GDM1 (cell line): ENCODE results near the gene ZSCAN2.
"Not testable (repeated sequence)": the region's sequence is repeated elsewhere in the genome, so short reads cannot be mapped to it uniquely, and the experiment has no call there.

ENCODE experiments used
- DNase-seq: peaks from one replicate; lab custom pipeline; 2025; lab: John Stamatoyannopoulos, UW

Gene ZSCAN2

GRCh38 chr15:84600687-84601554, at the start of gene ZSCAN2:
Gene ZSCAN2, plus strand, starts transcription at chr15:84601009. Its CDS starts 2,919 bp downstream, at chr15:84603928.
- peak; percentile 88 for DNase-seq

GRCh38 chr15:84551624-84552023, 49.2 kb upstream of the ZSCAN2 start:
- DNase-seq, result not testable (repeated sequence)

- no peak for DNase-seq
Observed at GRCh38 chr15:84552896-84553295, 47.9 kb upstream of the ZSCAN2 start.

DNA sequence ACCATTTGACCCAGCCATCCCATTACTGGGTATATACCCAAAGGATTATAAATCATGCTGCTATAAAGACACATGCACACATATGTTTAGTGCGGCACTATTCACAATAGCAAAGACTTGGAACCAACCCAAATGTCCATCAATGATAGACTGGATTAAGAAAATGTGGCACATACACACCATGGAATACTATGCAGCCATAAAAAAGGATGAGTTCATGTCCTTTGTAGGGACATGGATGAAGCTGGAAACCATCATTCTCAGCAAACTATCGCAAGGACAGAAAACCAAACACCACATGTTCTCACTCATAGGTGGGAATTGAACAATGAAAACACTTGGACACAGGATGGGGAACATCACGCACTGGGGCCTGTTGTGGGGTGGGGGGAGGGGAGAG, 44.1 kb upstream of the ZSCAN2 start:
- DNase-seq, result not testable (repeated sequence)

GRCh38 chr15:84568021-84568420, 32.8 kb upstream of the ZSCAN2 start:
- DNase-seq, result not testable (repeated sequence)

GRCh38 chr15:84570164-84570735, 30.6 kb upstream of the ZSCAN2 start:
- DNase-seq, result peak; percentile 6

DNA sequence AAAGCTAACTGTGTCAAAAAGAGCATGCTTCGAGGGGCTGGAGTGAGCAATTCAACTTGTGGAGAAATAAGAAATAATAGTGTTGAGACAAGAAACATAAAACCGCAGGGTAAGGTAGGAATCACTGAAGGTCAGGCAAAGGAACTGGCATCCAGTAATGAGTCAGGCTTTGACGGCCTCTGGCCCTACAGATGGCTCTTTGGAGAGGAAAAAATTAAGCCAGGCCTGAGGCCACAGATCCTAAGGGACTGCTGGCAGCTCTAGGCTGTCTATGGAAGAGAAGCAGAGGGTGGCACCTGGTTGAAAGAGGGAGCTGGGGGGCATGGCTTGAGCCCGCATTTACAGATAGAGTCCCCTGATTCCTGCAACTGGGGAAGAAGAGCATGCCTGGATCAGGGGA, 28.6 kb upstream of the ZSCAN2 start:
- no peak for DNase-seq

DNA sequence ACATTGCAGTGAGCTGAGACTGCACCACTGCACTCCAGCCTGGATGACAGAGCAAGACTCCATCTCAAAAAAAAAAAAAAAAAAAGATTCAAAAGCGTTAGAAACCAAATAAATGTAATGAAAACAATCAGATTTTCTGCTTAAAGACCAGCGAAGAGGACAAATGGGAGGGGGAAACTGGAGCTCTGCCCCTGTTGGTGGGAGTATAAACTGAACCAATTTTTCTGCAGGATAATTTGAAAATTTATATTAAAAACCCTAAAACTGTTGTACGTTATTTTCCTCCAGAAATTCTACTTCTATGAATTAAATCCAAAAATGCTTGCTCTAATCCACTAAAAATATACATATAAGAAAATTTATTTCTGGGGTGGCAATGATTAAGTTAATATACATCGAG, 25.3 kb upstream of the ZSCAN2 start:
- no peak for DNase-seq

GRCh38 chr15:84577891-84578290, 22.9 kb upstream of the ZSCAN2 start:
- not testable (repeated sequence) for DNase-seq

- DNase-seq, result not testable (repeated sequence)
Observed at GRCh38 chr15:84579261-84579721, 21.5 kb upstream of the ZSCAN2 start.

GRCh38 chr15:84581676-84582428, 19.0 kb upstream of the ZSCAN2 start:
- DNase-seq, result not testable (repeated sequence)

DNA sequence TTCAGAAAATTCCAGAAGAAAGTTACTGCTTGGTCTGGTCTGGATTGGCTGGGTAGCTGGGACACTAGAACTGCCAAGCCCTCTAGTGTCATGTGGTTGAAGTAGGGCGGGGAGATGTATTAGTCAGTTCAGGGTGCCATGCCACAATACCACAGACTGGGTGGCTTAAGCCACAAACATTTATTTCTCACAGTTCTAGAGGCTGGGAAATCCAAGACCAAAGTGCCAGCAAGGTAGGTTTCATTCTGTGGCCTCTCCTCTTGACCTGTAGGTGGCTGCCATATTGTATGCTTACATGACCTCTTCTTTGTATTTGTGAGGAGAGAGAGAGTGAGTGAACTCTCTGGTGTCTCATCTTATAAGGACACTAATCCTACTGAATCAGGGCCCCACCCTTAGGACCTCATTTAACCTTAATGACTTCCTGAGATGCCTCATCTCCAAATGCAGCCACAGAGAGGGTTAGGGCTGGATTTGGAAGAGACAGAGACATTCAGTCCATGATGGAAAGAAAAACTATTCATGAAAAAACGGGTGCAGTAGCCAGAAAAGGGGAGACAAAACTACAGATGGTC, 18.1 kb upstream of the ZSCAN2 start:
- no peak for DNase-seq

- DNase-seq, result not testable (repeated sequence)
Observed at GRCh38 chr15:84583921-84584320, 16.9 kb upstream of the ZSCAN2 start.

DNA sequence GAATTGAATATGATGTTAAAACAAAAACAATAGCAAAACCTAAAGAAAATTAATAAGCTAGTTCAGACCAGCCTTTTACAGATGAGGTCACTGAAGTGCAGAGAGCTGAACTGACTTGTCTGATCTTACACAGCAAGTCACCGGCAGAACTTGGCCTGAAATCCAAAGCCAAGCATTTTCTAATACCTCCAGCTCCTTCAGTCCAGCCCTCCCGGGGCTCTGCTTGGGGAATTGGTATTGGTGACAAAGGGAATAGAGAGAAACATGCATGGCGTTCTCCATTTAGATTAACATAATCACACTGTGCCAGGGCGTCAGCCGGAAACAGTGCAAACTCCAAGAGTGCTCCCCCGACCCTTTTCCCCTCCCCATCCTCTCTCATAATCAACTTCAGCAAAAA, 14.1 kb upstream of the ZSCAN2 start:
- DNase-seq, result no peak

GRCh38 chr15:84588053-84588874, 12.5 kb upstream of the ZSCAN2 start:
- DNase-seq, result peak; percentile 76

GRCh38 chr15:84590406-84590805, 10.4 kb upstream of the ZSCAN2 start:
- no peak for DNase-seq

DNA sequence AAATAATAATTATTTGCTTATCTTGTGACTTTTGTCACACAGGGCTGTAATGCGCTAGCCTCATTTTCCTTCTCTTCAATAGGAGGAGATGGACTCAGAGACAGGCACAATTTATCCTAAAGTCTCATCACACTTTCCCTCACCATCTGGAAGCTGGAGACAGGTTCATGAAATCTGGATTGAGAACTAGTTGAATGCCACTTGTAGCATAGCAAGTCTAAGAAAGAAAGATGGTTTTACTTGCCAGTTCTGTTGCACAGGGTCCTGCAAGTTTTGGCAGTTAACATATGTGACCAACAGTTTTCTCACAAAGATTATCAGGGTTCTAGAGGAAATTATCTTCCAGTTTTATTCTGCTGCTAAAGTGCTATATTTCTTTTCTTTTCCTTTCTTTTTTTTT, 9.0 kb upstream of the ZSCAN2 start:
- DNase-seq, result no peak

DNA sequence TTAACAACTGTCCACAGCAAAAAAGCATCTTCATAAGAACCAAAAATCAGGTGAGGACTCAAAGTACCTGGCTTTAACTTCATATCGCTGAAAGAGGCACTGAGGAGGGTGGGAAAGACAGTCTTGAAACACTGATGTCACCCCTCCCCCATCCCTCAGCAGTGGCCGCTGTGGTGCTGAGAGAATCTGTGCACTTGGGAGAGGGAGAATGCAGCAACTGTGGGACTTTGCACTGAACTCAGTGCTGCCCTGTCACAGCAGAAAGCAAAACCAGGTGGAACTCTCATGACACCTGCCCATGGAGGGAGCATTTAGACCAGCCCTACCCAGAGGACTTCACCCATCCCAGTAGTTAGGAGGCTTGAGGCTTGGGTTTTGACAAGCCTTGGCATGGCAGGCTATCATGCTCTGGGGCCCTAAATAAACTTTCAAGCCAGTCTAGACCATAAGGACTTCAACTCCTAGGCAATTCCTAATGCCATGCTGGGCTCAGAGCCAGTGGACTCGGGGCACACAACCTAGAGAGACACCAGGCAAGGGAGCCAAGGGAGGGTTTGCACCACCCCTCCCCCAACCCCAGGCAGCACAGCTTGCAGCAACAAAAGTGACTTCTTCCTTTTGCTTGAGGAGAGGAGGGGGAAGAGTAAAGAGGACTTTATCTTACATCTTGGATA, 6.1 kb upstream of the ZSCAN2 start:
- peak; percentile 17 for DNase-seq

DNA sequence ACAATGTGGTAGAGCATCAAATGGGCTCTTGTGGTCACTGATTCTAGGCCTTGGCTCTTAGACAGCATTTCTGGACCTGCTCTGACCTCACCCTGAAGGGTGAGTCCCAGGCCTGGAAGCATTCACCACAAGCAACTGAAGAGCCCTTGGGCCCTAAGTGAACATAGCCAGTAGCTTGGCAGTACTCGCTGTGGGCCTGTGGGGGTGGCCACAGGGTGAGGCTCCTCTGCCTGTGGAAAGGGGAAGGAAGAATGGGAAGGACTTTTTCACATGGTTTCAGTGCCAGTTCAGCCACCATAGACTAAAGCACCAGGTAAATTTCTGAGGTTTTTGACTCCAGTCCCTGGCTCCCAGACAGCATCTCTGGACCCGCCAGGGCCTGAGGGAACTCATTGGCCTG, 5.1 kb upstream of the ZSCAN2 start:
- DNase-seq, result peak; percentile 46

GRCh38 chr15:84597296-84597695, 3.5 kb upstream of the ZSCAN2 start:
- no peak for DNase-seq

DNA sequence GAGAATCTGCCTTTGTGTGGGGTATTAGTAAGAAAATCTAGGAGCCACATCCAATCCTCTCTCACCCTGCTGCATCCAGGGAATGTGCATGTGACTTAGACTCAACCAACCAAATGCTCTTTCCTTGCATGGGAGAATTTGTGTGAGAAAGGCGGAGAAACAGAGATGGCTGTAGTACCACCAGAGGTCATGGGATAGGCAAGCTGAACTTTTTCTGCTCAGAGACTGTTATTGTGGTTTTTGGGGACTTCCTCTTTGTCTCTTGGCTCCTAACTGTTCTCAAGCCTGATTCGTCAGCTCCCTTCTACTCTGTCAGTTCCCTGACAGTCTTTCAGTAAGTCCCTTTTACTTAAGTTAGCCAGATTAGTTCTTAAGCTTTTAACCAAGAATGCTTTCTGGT, 2.6 kb upstream of the ZSCAN2 start:
- DNase-seq, result peak; percentile 88
